Neural progenitor cell (in vitro differentiated cells): ENCODE measurements around the gene NUAK1. TPM values are rescaled to one million over a fixed set of nuclear protein-coding genes. Genes with fewer than 3 reads are reported as not detected.

Source experiments
- DNase-seq: peaks from one replicate; pipeline ENCODE4 v3.0.0-alpha.2; 2016; ENCODE audit warnings: low spot score
- H2AFZ ChIP-seq: fragments of 200-600 bp; sonication (generic); replicated peaks from 2 replicates; pipeline ENCODE4 v1.6.1; 2016; ENCODE audit warnings: antibody characterized with exemption
- H3F3A ChIP-seq: fragments of 200-600 bp; sonication (generic); 2 replicates; pipeline ENCODE4 v1.6.1; 2016; ENCODE audit warnings: antibody characterized with exemption, low read depth
- H3K27ac ChIP-seq: fragments of 200-600 bp; sonication (generic); 2 replicates; pipeline ENCODE4 v1.5.1; 2016; ENCODE audit warnings: mild to moderate bottlenecking
- H3K27me3 ChIP-seq: fragments of 200-600 bp; sonication (generic); 2 replicates; pipeline ENCODE4 v1.6.1; 2016; ENCODE audit warnings: mild to moderate bottlenecking, moderate library complexity
- H3K36me3 ChIP-seq: fragments of 200-600 bp; sonication (generic); 2 replicates; pipeline ENCODE4 v1.5.1; 2016
- H3K4me1 ChIP-seq: fragments of 200-600 bp; sonication (generic); 2 replicates; pipeline ENCODE4 v1.6.1; 2016; ENCODE audit warnings: mixed run types
- H3K4me2 ChIP-seq: fragments of 200-600 bp; sonication (generic); 2 replicates; pipeline ENCODE4 v1.6.1; 2016
- H3K4me3 ChIP-seq: fragments of 200-600 bp; sonication (generic); 2 replicates; pipeline ENCODE4 v1.5.1; 2016
- H3K79me2 ChIP-seq: fragments of 200-600 bp; sonication (generic); 2 replicates; pipeline ENCODE4 v1.6.1; 2016; ENCODE audit warnings: low read depth
- H3K9ac ChIP-seq: fragments of 200-600 bp; sonication (generic); 2 replicates; pipeline ENCODE4 v1.6.1; 2016
- H3K9me3 ChIP-seq: fragments of 200-600 bp; sonication (generic); 2 replicates; pipeline ENCODE4 v1.5.1; 2016; ENCODE audit warnings: low read depth
- H4K20me1 ChIP-seq: fragments of 200-600 bp; sonication (generic); 2 replicates; pipeline ENCODE4 v1.6.1; 2016; ENCODE audit warnings: low read depth
- H3K27ac Mint-ChIP-seq: 3 replicates; pipeline ENCODE4 v1.8.0; 2021; ENCODE audit warnings: mixed read lengths
- H3K27me3 Mint-ChIP-seq: 2 replicates; pipeline ENCODE4 v1.8.0; 2022; ENCODE audit warnings: low read depth, mild to moderate bottlenecking, inconsistent platforms, moderate library complexity, mixed read lengths; ENCODE audit not compliant: insufficient read depth
- H3K36me3 Mint-ChIP-seq: 3 replicates; pipeline ENCODE4 v1.8.0; 2021; ENCODE audit warnings: mixed read lengths
- H3K4me1 Mint-ChIP-seq: 3 replicates; pipeline ENCODE4 v1.8.0; 2021; ENCODE audit warnings: mixed read lengths
- H3K4me3 Mint-ChIP-seq: 3 replicates; pipeline ENCODE4 v1.8.0; 2021; ENCODE audit warnings: mild to moderate bottlenecking, moderate library complexity, mixed read lengths
- H3K9me3 Mint-ChIP-seq: 3 replicates; pipeline ENCODE4 v1.8.0; 2020; ENCODE audit warnings: mixed read lengths
- CTCF ChIP-seq: fragments of 200-600 bp; sonication (generic); IDR thresholded peaks from 2 replicates; pipeline ENCODE4 v1.5.1; 2017; ENCODE audit warnings: antibody characterized with exemption, mild to moderate bottlenecking
- EZH2 ChIP-seq: fragments of 200-600 bp; sonication (generic); IDR thresholded peaks from 2 replicates; pipeline ENCODE4 v1.6.1; 2017; ENCODE audit warnings: antibody characterized with exemption, mild to moderate bottlenecking, moderate library complexity
- EZH2phosphoT487 ChIP-seq: fragments of 200-600 bp; sonication (generic); IDR thresholded peaks from 2 replicates; pipeline ENCODE4 v1.6.1; 2017; ENCODE audit warnings: antibody characterized with exemption
- total RNA-seq: library from RNA; depleted of rRNA; stranded (reverse); fragments of >200 nt; gene quantifications from 2 replicates; pipeline ENCODE4 v1.2.3, GENCODE V29; 2015; ENCODE audit warnings: low replicate concordance

NUAK1 gene
- total RNA-seq, 1 donor from 2014 or later, result 18.8 TPM

DNA sequence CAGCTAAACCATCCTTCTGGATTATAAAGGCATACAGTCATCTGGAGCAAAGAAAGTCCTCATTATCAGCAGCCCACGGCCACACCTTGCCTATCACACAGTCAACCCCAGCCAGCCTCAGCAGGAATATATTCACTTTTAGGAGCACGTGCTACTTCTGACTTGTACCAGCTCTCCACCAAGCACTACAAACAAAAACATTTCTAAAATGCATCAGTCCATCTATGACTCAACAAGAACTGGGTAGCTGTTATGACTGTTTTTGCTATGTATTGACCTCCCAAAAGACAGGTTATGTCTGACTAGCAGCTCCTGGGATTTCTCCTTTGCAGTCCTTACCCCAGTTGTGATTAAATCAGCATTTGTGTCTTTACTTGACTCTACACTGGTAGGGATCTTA is 31.2 kb downstream of the NUAK1 start:
- peaks cover 4% of the 10 kb centered on the region for H3F3A ChIP-seq
- H3K9ac ChIP-seq, result no peak overlapping the region
- peak overlapping the region; percentile 60 for H3K4me3 Mint-ChIP-seq
- H3K36me3 ChIP-seq, result no peaks in the 10 kb centered on the region
- no peaks in the 10 kb centered on the region for H3K27me3 ChIP-seq
- H3K4me1 ChIP-seq, result peaks cover 46% of the 10 kb centered on the region
- peaks cover 24% of the 10 kb centered on the region for H3K36me3 Mint-ChIP-seq
- no peaks in the 10 kb centered on the region for H3K9me3 ChIP-seq
- H3K27ac Mint-ChIP-seq, result peak overlapping the region; percentile 70
- no peaks in the 10 kb centered on the region for H3K9me3 Mint-ChIP-seq
- peaks cover 11% of the 10 kb centered on the region for H3K27me3 Mint-ChIP-seq
- no peak overlapping the region for H3K27ac ChIP-seq
- H3K4me2 ChIP-seq, result no peak overlapping the region
- H2AFZ ChIP-seq, result no peak overlapping the region
- H3K4me3 ChIP-seq, result no peak overlapping the region
- no peak for TF ChIP-seq CTCF
- no peak for TF ChIP-seq EZH2
- no peak for TF ChIP-seq EZH2phosphoT487
- peaks cover 60% of the 10 kb centered on the region for H4K20me1 ChIP-seq
- peaks cover 88% of the 10 kb centered on the region for H3K4me1 Mint-ChIP-seq
- peaks cover 38% of the 10 kb centered on the region for H3K79me2 ChIP-seq
- no peak for DNase-seq

GRCh38 chr12:106106892-106107291 is 31.9 kb downstream of the NUAK1 start:
- Histone ChIP-seq H3K4me3 (no peak overlapping the region), H3K79me2 (peaks cover 32% of the 10 kb centered on the region)

DNA sequence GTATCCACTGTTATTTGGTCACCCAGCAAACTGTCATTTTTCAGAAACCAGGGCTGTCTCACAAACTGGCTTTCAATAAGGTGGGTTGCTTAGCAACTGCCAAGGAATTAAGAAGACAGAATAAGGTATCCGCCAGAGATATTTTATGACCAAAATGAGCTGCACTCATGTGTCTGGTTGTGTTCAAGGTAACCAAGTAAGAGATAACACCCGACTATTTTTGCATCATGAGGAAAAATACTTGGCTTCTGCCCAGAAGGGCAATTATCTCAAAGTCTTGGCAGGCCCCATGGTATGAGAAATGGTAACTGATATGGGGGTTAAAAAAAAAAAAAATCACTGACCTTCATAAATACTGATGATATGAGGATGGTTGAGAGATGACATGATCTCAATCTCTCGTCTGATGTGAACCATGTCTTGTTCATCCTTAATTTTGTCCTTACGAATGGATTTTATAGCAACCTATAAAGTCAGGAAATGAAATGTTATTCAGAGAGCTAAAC is 32.6 kb downstream of the NUAK1 start:
- Histone ChIP-seq H3K27ac (no peak overlapping the region), H3K36me3 (no peaks in the 10 kb centered on the region), H3F3A (peaks cover 4% of the 10 kb centered on the region), H2AFZ (no peak overlapping the region), H3K9ac (no peak overlapping the region), H3K4me1 (peaks cover 44% of the 10 kb centered on the region), H3K9me3 (no peaks in the 10 kb centered on the region), H3K4me3 (no peak overlapping the region), H3K27me3 (no peaks in the 10 kb centered on the region), H4K20me1 (peaks cover 47% of the 10 kb centered on the region), H3K79me2 (peaks cover 24% of the 10 kb centered on the region), H3K4me2 (no peak overlapping the region)
- H3K27ac Mint-ChIP-seq, result no peak overlapping the region
- TF ChIP-seq EZH2, result no peak
- TF ChIP-seq CTCF, result no peak
- no peak for TF ChIP-seq EZH2phosphoT487
- no peak for DNase-seq
- no peak overlapping the region for H3K4me3 Mint-ChIP-seq
- H3K36me3 Mint-ChIP-seq, result peaks cover 35% of the 10 kb centered on the region
- H3K4me1 Mint-ChIP-seq, result peaks cover 86% of the 10 kb centered on the region
- H3K27me3 Mint-ChIP-seq, result peaks cover 9% of the 10 kb centered on the region
- no peaks in the 10 kb centered on the region for H3K9me3 Mint-ChIP-seq

More at GRCh38 chr12:106106892-106107291, 31.9 kb downstream of the NUAK1 start:
- Mint-ChIP-seq H3K36me3 (peaks cover 28% of the 10 kb centered on the region), H3K4me3 (peak overlapping the region; percentile 11), H3K9me3 (no peaks in the 10 kb centered on the region), H3K4me1 (peaks cover 86% of the 10 kb centered on the region), H3K27ac (no peak overlapping the region), H3K27me3 (peaks cover 11% of the 10 kb centered on the region)
- no peak for TF ChIP-seq EZH2phosphoT487
- TF ChIP-seq CTCF, result no peak
- TF ChIP-seq EZH2, result no peak
- Histone ChIP-seq H3K9ac (no peak overlapping the region), H3K4me1 (peaks cover 43% of the 10 kb centered on the region), H3K4me2 (peak overlapping the region; percentile 15), H3K9me3 (no peaks in the 10 kb centered on the region), H3K27ac (no peak overlapping the region), H3F3A (peaks cover 4% of the 10 kb centered on the region), H4K20me1 (peaks cover 54% of the 10 kb centered on the region), H2AFZ (no peak overlapping the region), H3K27me3 (no peaks in the 10 kb centered on the region), H3K36me3 (no peaks in the 10 kb centered on the region)
- peak; percentile 62 for DNase-seq
